H1 (cell line): ENCODE measurements around the gene GRID1. TPM values are rescaled to one million over a fixed set of nuclear protein-coding genes. Genes with fewer than 3 reads are reported as not detected.

ENCODE experiments used
- GABPA ChIP-seq: IDR thresholded peaks from 2 replicates; pipeline ENCODE4 v1.6.1; 2011; ENCODE audit warnings: mild to moderate bottlenecking, low read length, moderate library complexity, borderline replicate concordance; ENCODE audit not compliant: insufficient read depth
- HDAC6 ChIP-seq: IDR thresholded peaks from one replicate; pipeline ENCODE4 v1.7.1; 2012; ENCODE audit warnings: low read depth, mild to moderate bottlenecking, inconsistent platforms, low read length, moderate library complexity
- KDM4A ChIP-seq: IDR thresholded peaks from one replicate; pipeline ENCODE4 v1.7.1; 2012; ENCODE audit warnings: low read depth, mild to moderate bottlenecking, moderate library complexity, low read length, inconsistent platforms; ENCODE audit not compliant: severe bottlenecking
- POLR2A ChIP-seq, 2 experiments: IDR thresholded peaks; 1 replicate in 1 of 2; 2 replicates in 1 of 2; pipeline ENCODE4 v1.6.1; 2011; ENCODE audit warnings: low read depth in 2 of 2, low read length in 2 of 2, mild to moderate bottlenecking in 2 of 2; ENCODE audit errors: control extremely low read depth in 1 of 2
- SP2 ChIP-seq: IDR thresholded peaks from 2 replicates; pipeline ENCODE4 v1.6.1; 2012; ENCODE audit warnings: mild to moderate bottlenecking, low read length, inconsistent platforms
- SRF ChIP-seq: IDR thresholded peaks from 2 replicates; pipeline ENCODE4 v1.6.1; 2011; ENCODE audit warnings: mild to moderate bottlenecking, low read depth, low read length, moderate library complexity
- polyA plus RNA-seq, 7 experiments: library from polyadenylated mRNA; depleted of rRNA in 3 of 7; stranded (reverse) in 5 of 7; unstranded in 2 of 7; fragments of >200 nt in 5 of 7; fragments of 200-250 nt in 2 of 7; gene quantifications; 1 replicate in 5 of 7; 2 replicates in 1 of 7; 4 replicates in 1 of 7; pipeline versions ENCODE4 v1.2.1 to v1.2.3, GENCODE V29; 2011 to 2013; ENCODE audit warnings: missing spikeins in 2 of 7, mixed read lengths in 2 of 7
- total RNA-seq: library from RNA; stranded (reverse); fragmentation: NEBNext Ultra II Directional; extraction: Animal tissue kit (Norgen Biotek cat#: 25700); gene quantifications from 2 replicates; pipeline ENCODE4 v1.2.1, GENCODE V29; 2021
- TF ChIP-seq, protein P1 (sequence below), 3 experiments: IDR thresholded peaks; 1 replicate in 2 of 3; 2 replicates in 1 of 3; pipeline versions ENCODE4 v1.5.1 to v1.6.1; 2011; ENCODE audit warnings: low read length in 3 of 3, mild to moderate bottlenecking in 3 of 3, inconsistent platforms in 2 of 3, low read depth in 1 of 3, moderate library complexity in 1 of 3; ENCODE audit not compliant: insufficient read depth in 1 of 3; ENCODE audit errors: control extremely low read depth in 1 of 3

The GRID1 gene
- total and polyA plus RNA-seq, 2 of the 8 experiments (the other 6 are each of a cell fraction or from before 2014, with no cell fraction given) = 0.22 to 0.30 TPM

DNA sequence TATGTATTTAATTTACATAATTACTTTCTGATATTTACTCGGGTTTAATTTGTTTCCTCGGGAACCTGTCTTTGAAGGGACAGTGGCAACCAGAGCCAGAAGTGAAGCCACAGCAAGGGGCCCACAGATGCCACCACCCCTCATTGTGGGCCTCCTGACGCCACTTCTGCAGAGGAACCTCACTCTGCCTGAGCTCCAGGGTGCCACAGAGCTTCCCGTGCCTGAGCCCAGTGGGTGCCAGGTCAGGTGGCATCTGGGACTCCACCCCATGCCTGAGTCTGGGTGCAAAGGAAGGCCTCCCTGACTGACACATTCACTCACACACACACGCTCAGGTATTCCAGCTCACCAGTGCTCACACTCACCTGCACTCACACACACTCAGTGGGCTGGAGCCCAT lies 213.7 kb downstream of the GRID1 start (continued):
- TF ChIP-seq, protein P1, sequence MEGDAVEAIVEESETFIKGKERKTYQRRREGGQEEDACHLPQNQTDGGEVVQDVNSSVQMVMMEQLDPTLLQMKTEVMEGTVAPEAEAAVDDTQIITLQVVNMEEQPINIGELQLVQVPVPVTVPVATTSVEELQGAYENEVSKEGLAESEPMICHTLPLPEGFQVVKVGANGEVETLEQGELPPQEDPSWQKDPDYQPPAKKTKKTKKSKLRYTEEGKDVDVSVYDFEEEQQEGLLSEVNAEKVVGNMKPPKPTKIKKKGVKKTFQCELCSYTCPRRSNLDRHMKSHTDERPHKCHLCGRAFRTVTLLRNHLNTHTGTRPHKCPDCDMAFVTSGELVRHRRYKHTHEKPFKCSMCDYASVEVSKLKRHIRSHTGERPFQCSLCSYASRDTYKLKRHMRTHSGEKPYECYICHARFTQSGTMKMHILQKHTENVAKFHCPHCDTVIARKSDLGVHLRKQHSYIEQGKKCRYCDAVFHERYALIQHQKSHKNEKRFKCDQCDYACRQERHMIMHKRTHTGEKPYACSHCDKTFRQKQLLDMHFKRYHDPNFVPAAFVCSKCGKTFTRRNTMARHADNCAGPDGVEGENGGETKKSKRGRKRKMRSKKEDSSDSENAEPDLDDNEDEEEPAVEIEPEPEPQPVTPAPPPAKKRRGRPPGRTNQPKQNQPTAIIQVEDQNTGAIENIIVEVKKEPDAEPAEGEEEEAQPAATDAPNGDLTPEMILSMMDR (IDR thresholded peaks at IDR 0.05; ENCODE audit: control extremely low read depth in 1 of 3, insufficient read depth in 1 of 3, low read depth in 1 of 3, low read length in 3 of 3) = no peak
- TF ChIP-seq GABPA (no peak), SRF (no peak), KDM4A (no peak), HDAC6 (no peak), POLR2A (IDR thresholded peaks at IDR 0.05; ENCODE audit: control extremely low read depth in 1 of 2, low read depth in 2 of 2, low read length in 2 of 2) (no peak), SP2 (no peak)
